RPMI8226 (cell line): Measurements from ENCODE around the gene CNTNAP1.
"Not testable (repeated sequence)": the region's sequence is repeated elsewhere in the genome, so short reads cannot be mapped to it uniquely, and the experiment has no call there.

ENCODE experiments used
- DNase-seq: peaks from one replicate; pipeline ENCODE4 v3.0.0-alpha.2; 2015

The CNTNAP1 gene

DNA sequence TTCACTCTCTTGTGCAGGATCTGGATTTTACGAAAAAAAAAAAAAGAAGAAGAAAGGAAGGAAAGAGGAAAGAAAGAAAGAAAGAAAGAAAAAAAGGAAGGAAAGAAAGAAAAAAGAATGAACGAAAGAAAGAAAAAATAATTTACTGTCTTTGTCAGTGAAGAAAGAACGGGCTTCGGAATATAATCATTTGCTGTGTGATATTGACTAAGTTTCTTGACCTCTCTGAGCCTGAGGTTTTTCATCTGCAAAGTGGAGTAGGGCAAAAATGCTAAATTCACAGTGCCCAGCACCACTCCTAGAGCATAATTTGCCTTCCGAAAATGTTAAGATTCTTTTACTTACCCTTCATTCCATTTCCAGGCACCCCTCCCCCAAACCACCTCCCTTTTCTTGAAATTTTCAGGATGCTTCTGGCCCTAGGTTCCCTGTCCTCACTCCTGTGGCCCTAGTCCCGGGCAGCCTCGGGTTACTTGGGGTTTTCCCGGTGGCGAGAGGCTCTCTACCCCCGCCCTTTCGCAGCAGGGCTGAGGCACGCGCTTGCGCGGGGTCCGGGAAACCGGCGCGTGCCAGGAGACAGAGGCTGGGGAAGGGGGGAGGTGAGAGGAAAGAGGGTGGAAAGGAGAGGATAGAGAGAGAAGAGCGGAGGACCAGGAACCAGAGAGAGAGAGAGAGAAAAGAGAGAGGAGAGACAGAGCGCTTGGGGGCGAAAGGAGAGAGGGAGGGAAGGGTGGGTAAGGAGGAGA is at the start of gene CNTNAP1:
TSS of gene CNTNAP1 (plus strand) at position 556 of the 746 bp plus-strand sequence. CDS start 299 bp downstream, outside the sequence.
- no peak for DNase-seq

DNA sequence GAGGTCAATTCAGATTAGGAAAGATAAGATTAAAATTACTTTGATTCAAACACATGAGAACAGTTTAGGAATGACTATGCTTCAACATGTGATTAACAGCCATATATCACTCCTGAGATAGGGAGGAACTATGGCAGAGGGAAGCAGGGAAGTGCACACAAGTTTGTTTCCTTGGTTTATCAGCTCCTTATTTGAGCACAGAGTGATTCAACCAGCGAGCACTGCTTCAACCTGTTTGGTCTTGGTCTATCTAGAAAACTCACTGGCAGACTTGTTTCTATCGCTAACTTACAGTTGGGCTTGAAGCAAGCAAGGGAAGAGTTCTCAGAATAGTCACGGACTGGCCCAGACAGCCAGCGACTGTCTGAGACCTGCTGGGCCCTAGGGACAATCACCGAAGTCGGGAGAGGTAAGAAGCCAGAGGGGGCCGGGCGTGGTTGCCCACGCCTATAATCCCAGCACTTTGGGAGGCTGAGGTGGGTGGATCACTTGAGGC is 49.3 kb upstream of the CNTNAP1 start:
- no peak for DNase-seq

DNA sequence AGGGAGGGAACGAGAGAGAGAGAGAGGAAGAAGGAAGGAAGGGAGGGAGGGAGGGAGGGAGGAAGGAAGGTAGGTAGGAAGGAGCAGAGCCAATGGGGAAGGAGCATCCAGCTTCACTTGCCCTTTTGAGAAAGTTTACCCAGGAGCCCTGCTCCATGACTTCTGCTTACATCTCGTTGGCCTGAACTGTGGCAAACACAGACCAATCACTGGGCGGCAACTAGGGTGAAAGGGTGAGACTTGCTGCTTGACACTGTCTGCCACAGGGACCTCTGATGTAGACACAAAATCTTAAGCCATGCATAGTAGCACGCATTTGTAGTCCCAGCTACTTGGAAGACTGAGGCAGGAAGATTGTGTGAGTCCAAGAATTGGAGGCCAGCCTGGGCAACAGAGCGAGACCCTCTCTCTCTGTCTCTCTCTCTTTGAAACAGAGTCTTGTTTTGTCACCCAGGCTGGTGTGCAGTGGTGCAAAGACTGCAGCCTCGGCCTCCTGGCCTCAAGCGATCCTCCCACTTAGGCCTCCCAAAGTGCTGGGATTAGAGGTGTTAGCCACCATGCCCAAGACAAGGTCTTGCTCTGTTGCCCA is 42.7 kb upstream of the CNTNAP1 start:
- DNase-seq: no peak

DNA sequence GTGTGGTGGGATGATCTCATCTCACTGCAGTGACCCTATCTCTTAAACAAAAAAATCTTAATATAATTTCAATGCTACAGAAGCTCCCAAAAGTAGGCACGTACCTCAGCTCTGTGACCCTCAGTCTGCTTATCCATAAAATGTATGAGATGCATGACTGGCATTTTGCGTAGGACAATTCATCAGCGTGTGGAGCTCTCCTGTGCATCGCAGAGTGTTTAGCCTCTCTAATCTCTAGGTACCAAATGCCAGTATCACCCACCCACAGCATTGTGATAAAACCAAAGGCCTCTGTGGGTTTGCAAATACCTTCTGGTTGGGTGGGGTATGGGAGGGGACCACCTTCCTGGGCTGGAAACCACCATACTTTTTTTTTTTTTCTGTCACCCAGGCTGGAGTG is 42.2 kb upstream of the CNTNAP1 start:
- DNase-seq: no peak

DNA sequence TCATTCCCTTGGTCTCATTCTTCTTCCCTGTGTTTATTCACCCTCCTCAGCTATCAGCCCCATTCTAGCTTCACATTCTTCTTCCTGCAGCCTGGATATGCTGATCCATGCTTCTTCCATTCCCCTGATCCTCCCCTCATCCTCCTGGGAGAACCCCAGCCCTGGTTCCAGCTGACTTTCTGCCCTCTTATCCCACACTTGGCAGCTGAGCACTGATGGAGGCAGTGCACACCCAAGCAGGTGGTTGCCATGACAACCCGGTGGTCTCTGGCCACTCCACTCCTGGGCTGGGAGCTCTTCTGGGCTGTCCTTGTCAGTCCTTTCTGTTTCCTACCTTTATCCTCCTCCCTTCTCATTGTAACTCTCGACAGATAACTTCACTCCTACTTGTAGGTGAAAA is 40.0 kb upstream of the CNTNAP1 start:
- no peak for DNase-seq

DNA sequence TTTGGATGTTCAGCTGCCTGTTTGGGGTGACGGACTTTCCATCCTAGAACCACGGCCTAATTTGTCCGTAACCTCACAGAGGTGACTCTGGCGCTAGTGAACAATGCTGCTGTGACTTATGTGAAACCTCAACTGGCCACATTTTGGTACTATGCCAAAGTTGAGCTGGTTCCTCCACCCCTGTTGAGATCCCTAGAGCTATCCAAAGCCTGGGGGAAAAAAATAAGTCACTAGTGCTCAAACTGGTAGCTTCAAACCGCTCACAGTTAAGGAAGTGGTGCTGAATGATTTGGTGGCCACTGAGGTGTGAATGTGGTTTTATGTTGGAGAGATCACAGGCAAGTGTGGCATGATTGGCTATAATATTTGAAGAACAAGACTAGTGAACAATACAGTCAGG is 34.6 kb upstream of the CNTNAP1 start:
- DNase-seq: peak; percentile 60

DNA sequence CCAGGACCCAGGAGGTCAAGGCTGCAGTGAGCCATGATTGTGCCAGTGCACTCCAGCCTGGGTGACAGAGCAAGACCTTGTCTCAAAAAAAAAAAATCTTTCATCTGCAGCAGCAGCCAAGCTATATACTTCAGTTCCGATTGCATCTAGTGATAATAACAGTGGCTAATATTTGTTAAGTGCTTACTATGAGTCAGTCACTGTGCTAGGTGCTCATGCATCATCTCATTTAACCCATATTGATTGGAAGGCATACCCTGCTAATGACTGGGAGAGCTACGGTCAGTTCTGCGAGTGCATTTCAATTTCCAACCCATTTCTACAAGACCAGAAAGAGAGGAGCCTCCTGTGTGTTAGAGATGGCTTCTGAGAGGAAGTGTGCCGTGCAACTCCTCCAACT is 30.9 kb upstream of the CNTNAP1 start:
- no peak for DNase-seq

DNA sequence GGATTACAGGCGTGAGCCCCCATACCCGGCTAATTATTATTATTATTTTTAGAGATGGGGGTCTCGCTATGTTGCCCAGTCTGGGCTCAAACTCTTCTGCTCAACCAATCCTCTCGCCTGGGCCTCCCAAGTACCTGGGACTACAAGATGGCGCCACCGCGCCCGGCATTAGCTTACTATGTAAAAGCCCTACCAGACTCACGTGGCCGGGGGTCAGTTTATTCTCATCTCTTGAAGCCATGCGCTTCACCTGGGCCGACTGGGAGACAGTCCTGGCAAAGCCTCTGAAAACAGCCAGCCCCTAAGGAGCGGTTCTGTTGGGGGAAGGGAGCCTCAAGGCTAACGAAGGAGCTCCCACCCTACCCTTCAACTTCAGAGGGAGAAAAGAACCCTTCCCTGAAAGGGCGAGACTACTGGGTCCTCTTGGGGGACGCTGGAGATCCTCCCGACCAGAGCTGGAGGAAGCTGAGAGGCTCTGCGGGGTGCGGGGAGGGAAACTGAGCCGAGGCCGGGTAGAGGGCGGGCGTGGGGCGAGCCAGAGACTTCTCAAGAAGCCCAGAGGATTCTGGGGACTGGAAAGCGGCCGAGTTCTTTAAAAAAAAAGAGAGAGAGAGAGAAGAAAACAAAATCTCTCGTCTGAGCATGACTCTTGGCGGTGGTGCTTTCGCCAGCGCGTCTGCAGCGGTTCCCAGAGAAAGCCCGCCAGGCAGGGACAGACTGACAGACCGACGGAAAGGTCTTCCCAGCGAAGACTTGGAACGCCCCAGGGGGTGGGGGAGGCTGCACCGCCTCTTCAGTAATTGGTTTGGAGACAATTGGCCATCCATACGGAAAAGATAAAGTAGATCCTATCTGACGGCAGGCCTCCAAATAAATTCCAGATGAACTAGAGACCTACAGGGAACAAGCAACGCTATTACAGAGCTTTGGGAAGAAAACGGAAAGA is 28.9 kb upstream of the CNTNAP1 start:
- no peak for DNase-seq

DNA sequence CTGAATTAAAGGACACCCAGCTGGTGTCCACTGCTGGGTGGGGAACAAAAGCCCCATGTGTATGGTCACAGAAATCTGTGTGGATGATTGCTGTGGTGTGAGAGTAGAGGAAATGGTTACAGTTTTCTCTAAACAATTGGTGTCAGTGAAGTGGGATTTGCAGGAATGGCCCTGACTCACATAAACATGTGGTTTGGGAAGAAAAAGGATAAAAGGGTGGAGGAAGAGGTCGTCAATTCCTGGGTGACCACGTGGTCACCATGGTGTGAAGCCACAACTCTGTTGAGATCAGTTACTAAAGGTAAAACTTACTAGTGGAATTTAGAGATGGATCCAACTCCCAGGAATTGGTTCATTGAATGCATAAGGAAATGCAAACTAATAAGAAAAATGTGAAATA is 26.8 kb upstream of the CNTNAP1 start:
- DNase-seq: no peak

DNA sequence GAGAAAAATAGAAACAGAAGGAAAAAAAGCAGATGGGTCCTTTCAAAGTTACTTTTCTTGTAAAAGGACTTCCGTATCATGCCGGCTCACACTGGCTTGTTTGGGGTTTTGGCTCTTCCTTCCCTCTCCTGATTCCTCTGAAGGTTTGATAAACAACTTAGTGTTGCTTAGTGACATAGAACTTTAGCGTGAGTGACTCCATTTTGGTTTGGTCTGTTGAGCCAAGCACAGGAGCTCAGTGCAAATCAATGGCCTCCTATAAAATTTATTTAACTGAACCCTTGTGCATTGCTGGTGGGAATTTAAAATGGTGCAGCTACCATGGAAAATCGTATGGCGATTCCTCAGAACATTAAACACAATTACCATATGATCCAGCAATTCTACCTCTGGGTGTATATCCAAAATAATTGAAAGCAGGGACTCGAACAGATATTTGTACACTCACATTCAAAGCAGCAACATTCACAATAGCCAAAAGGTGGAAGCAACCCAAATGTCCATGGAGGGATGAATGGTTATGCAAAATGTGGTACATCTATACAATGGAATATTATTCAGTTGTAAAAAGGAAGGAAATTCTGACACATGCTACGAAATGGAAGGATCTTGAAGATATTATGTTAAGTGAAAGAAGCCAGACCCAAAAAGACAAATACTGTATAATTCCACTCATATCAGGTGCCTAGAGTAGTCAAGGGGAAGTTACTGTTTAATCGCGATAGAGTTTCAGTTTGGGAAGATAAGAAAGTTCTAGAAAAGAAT is 24.3 kb upstream of the CNTNAP1 start:
- no peak for DNase-seq

DNA sequence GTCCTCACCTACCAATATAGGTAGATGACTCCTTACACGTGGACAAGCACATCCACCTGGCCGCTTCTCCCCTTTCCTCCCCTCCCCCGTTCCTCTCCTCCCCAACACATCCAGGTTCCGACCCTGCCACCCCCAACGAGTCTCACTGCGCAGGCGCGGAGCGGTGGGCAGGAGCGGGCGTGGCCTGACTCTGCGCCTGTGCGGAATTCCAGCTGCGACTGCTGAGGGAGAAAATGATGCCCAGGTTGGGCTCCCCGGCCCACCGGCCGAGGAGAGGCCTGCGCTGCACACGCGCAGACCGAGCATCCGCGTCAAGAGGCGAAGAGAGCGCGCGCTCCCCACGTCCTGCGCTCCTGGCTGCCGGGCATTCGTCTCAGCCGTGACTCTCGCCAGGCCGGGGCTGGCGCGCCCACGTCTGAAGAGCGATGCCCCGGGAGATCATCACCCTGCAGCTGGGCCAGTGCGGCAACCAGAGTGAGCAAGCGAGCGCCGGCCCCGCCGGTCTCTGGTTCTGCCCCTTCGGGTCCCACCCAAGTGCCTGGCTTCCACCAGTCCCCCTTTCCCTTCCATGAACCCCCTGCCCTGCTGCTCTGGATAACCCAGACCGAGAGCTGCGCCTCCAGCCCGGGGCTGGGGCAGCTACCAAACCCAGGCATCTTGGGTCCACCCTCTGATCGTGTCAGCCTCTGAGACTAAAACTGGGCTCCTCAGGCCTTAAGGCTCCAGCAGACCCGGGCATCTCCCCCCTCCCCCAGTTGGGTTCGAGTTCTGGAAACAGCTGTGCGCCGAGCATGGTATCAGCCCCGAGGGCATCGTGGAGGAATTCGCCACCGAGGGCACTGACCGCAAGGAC is 23.0 kb upstream of the CNTNAP1 start, which contains the start of gene TUBG2:
TSS of gene TUBG2 (plus strand) at position 206 of the 853 bp plus-strand sequence. CDS start at position 426, 220 bp downstream.
- peak; percentile 91 for DNase-seq

DNA sequence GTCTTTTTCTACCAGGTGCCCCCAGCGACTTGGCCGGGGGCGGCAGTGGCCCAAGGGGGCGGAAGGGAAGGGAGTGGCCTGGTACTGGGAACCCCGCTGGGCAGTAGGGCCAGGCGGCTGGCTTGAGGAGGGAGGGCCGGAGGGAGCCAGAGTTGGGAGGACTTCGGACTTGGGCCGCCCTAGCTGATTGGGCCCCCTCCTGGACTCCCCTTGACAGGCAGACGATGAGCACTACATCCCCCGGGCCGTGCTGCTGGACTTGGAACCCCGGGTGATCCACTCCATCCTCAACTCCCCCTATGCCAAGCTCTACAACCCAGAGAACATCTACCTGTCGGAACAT is 22.4 kb upstream of the CNTNAP1 start:
- DNase-seq: not testable (repeated sequence)

DNA sequence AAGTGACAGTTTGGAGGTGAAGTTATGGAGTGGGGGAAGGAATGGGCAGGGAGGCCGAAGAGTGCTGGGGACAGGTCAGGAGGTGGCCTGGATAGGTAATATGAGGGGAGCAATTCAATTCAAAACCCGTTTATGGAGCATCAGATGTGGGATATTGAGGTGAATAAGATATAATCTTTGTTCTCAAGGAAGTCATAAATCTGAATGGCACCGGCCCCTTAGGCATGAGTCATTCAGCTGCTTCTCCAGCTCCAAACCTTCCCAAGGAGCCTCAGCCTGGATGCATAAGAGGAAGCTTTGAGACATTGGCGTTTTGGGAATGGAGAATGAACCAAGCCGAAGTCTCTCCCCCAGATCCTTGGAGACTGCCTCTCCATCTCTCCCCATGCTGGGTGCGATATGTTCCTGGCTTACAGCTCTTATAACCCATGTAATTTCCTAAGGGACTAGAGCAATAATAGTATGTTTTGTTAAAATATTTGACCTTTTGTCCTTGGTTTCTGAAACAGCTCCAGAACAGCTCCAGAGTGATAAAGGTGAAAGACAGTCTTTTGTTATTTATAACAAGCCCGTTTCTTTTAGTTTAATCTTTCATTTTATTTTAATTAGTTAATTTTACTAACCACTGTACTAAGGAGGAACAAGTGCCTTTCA is 21.5 kb upstream of the CNTNAP1 start:
- no peak for DNase-seq

DNA sequence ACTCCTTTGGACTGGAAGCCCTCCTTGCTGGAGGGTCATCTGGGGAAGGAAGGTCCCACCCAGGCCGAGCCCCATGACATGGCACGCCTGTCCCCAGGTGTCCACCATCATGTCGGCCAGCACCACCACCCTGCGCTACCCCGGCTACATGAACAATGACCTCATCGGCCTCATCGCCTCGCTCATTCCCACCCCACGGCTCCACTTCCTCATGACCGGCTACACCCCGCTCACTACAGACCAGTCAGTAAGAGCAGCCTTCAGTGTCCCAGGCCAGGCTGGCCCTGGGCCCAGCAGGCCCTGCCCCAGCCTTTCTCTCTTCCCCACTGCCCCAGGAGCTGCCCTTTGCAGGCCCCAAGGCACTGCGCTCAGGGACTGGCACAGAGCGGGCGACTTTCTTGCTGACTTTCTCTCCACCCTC is 16.7 kb upstream of the CNTNAP1 start:
- no peak for DNase-seq

DNA sequence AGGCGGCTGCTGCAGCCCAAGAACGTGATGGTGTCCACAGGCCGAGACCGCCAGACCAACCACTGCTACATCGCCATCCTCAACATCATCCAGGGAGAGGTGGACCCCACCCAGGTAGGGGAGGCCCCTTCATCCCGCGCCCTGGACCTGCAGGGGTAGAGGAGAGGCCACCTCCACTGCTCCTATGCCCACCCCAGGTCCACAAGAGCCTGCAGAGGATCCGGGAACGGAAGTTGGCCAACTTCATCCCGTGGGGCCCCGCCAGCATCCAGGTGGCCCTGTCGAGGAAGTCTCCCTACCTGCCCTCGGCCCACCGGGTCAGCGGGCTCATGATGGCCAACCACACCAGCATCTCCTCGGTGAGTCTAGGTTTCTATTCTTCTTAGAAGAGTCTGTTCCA is 16.2 kb upstream of the CNTNAP1 start:
- not testable (repeated sequence) for DNase-seq

DNA sequence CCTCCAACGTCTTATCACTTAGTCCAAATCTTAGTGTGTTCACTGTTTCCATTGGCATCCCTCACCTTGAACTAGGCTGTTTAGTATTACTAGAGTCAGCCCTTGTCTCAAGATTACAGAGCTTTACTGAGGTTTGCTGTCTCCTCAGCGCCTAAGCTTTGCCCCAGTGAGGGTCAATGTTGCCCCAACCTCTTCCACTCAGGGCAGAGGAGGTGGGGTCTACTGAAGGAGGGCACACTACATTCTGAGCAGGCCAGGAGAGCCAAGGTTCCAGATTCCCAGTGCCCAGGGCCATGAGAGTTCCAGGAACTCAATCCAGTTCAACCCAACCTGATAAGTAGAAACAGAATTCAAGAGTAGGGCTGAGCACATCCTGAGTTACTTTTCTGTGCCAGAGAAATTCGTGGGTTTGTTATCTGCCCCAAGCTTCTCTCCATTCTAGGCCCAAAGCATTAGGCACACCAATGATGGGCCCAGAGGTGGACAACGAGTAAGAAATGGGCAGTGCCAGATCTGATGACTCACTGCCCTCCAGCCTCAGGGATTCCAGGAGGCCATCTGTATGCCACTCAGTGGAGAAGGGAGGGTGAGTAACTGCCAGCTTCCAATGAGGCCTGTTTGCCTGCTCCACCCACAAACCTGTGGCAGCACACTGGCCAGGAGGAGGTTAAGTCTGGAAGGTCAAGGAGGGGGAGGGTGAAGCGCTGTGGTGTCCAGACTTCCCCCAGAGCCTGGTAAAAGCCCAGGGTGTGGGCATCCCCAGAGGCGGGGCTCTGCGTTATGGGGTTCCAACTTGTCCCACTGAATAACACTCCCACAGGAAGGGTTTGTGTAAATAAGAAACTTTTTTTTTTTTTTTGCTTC is 15.0 kb upstream of the CNTNAP1 start:
- DNase-seq: no peak

DNA sequence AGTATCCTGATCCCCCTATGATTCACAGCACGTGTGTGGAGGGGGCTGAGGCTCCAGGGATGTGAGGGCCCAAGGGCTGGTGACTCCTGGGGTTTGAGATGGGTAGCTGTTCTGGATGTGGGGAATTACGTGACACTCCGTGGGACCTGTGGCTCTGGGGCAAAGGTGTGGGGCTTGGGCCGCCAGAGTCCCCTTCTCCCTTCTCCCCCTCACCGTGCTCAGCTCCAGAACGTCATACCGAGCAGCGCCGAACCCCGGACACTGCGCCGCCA is 12.7 kb upstream of the CNTNAP1 start:
- DNase-seq: no peak

DNA sequence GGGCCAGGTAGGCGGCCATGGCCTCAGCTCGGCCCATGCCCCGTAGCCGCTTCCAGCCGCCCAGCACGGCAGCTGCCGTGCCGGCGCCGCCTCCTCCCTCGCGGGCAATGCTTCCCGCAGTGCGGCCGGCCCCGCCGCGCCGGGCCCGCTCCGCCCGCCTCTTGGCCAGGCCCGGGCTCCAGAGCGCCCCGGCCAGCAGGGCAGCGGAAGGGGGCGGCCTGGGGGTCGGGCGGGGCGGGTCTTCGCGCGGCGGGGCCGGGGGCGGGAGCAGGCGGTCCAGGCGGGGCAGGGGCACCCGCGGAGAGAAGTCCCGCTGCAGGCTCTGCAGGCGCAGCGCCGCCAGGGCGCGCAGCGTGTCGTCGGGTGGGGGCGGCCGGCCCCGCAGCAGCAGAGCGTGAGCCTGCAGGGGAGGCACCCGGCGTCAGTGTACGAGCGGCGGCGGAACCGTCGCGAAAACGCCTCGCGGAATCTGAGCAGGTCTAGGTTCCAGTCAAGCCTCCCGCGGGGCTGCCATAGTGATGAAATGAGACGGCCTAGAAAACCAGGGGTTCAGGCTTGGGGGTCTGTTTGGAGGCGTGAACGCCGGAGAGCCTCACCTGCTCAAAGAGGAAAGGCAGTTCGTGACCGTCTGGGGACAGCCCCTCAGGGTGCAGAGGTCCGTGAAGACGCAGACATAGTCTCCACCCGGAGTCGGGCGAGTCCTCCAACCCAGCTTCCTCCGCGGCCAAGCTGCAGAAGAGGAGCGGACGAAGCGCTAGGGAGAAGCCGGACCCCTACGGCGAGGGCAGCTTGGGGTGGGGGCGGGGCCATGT is 12.1 kb upstream of the CNTNAP1 start:
- DNase-seq: no peak
